Left lung (tissue), 10 donors: ENCODE data around the gene TLE3. TPM values are rescaled to one million over a fixed set of nuclear protein-coding genes. Genes with fewer than 3 reads are reported as not detected.
A peak's percentile ranks its signal among the peaks of the same experiment; 100 is the strongest.

ENCODE experiments used
- ATAC-seq: fragments of 200-7000 bp; cut with Tn5 transposase; one replicate; pipeline ENCODE4 v1.9.1; 2020; ENCODE audit warnings: moderate library complexity
- DNase-seq, 4 donors: peaks; one replicate each; pipeline ENCODE4 v3.0.0-alpha.2; 2013 to 2020
- H3K27ac ChIP-seq, 2 donors: fragments of 200-600 bp; sonication (generic) in 1 of 2; one replicate each; pipeline versions ENCODE4 v1.5.0 to v1.8.0; 2020 to 2021
- H3K27me3 ChIP-seq, 2 donors: fragments of 200-600 bp; sonication (generic) in 1 of 2; one replicate each; pipeline versions ENCODE4 v1.5.0 to v1.8.0; 2020 to 2021
- H3K36me3 ChIP-seq, 2 donors: fragments of 200-600 bp; sonication (generic) in 1 of 2; one replicate each; pipeline versions ENCODE4 v1.5.0 to v1.8.0; 2020 to 2021
- H3K4me1 ChIP-seq, 2 donors: fragments of 200-600 bp; one replicate each; pipeline ENCODE4 v1.8.0; 2021
- H3K4me3 ChIP-seq, 2 donors: fragments of 200-600 bp; sonication (generic) in 1 of 2; one replicate each; pipeline versions ENCODE4 v1.5.0 to v1.8.0; 2020 to 2021; ENCODE audit warnings: mild to moderate bottlenecking in 1 of 2
- H3K9me3 ChIP-seq, 2 donors: fragments of 200-600 bp; sonication (generic) in 1 of 2; one replicate each; pipeline versions ENCODE4 v1.5.0 to v1.8.0; 2020 to 2021
- intact Hi-C, 2 donors: fragments of 100-400 bp; cut with DNase I; formaldehyde crosslinking; loops; one replicate each; pipeline versions ENCODE4 v1.11.2 to v1.14.2; 2022
- polyA plus RNA-seq, 6 donors: library from polyadenylated mRNA; unstranded; fragments of 120-200 nt; gene quantifications; one replicate each; pipeline ENCODE4 v1.2.1, GENCODE V29; 2013; ENCODE audit not compliant: insufficient read length in 6 of 6
- total RNA-seq, 2 donors: library from RNA; stranded (reverse); fragmentation: NEBNext Ultra II Directional; extraction: Animal tissue kit (Norgen Biotek cat#: 25700); gene quantifications; one replicate each; pipeline ENCODE4 v1.2.1, GENCODE V29; 2021
- TF ChIP-seq, protein P1 (sequence below), 2 donors: fragments of 200-600 bp; sonication (generic) in 1 of 2; IDR thresholded peaks; one replicate each; pipeline versions ENCODE4 v1.5.0 to v1.8.0; 2021; ENCODE audit warnings: antibody characterized with exemption in 2 of 2
- donor health status: DM: no; HTN: yes; CAD: no.
- donor health status: DM: no; HTN: no; CAD: no.

TLE3 gene
- total and polyA plus RNA-seq, 8 donors, result 48.2 to 77.2 (median 62.0) TPM

DNA sequence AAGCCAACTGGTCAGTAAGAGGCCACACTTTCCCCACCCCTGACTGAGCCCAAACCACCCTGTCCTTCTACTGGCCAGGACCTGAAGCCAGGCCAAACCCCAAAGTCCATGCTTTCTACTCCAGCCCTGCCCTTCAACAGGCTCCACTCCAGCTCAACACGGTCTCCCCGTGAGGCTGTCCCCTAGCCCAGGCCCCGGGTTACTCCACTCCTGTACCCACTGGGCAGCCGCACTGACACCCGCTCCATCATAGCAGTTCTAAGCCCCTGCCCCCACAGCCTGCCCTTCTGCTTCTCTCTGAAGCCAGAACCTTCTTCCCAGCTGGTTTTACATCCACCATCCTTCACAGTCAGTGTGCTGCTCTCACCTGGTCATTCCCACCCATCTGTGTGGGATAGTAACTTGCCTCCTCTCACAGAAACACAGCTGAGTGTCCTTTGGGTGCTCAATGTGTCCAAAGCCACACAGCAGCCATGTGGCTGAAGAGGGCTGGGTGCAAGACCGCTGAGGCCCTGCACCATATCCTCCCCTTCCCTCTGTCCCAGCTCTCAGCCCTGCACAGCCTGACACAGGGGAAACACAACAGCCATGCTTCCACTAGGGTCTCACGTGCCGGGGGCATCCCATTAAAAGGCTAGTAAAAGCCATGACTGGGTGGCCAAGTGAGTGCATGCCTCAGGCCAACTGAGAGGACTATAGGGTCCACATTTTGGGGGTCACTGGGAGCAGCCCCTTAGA lies 38.1 kb downstream of the TLE3 start:
- no peak for DNase-seq
- no peaks in the 10 kb centered on the region for H3K9me3 ChIP-seq
- no peak for ATAC-seq
- peaks cover 0 to 3% of the 10 kb centered on the region in 2 donors for H3K4me1 ChIP-seq
- no peak overlapping the region for H3K4me3 ChIP-seq
- H3K27ac ChIP-seq, result no peak overlapping the region
- intact Hi-C loops, result no loop called here
- TF ChIP-seq, protein P1, sequence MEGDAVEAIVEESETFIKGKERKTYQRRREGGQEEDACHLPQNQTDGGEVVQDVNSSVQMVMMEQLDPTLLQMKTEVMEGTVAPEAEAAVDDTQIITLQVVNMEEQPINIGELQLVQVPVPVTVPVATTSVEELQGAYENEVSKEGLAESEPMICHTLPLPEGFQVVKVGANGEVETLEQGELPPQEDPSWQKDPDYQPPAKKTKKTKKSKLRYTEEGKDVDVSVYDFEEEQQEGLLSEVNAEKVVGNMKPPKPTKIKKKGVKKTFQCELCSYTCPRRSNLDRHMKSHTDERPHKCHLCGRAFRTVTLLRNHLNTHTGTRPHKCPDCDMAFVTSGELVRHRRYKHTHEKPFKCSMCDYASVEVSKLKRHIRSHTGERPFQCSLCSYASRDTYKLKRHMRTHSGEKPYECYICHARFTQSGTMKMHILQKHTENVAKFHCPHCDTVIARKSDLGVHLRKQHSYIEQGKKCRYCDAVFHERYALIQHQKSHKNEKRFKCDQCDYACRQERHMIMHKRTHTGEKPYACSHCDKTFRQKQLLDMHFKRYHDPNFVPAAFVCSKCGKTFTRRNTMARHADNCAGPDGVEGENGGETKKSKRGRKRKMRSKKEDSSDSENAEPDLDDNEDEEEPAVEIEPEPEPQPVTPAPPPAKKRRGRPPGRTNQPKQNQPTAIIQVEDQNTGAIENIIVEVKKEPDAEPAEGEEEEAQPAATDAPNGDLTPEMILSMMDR (IDR thresholded peaks at IDR 0.05), result no peak
- H3K27me3 ChIP-seq, result no peaks in the 10 kb centered on the region
- peaks cover 0 to 100% of the 10 kb centered on the region in 2 donors for H3K36me3 ChIP-seq

DNA sequence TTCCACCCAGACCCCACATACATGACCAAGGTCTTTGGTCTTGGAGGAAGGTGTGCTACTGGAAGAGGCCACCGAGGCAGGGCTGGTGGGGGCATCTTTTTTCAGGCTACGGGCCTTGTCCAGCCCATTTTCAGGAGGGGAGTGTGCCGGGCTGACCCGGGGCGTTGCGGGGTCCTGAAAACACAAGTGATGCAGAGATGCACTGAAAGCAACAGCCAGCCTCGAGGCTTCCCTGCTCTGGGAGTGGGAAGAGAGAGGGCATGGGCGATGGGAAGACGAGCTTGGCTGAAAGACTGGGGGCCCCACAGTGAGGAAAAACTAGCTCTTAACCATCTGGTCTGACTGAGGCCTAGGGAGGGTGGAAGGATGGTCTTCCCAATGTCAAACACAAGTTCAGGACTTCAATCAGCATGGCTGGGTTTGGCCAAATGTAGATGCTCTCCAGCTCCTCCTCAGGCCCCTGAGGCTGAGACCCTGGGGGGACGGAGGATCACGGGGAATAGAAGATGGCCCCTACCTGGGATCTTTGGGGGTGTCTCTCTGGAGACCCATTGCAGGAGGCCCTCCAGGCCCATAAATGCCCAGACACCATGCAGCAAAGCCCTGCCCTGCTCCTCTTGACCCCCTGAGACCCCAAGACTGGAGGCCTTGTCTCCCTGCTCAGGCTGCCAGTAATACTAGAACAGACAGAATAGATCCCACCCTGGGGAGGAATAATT lies 38.9 kb downstream of the TLE3 start:
- ATAC-seq, result no peak
- TF ChIP-seq, protein P1 (IDR thresholded peaks at IDR 0.05), result no peak
- no peak overlapping the region for H3K4me3 ChIP-seq
- H3K27me3 ChIP-seq, result no peaks in the 10 kb centered on the region
- no peaks in the 10 kb centered on the region for H3K4me1 ChIP-seq
- no peak overlapping the region for H3K27ac ChIP-seq
- H3K36me3 ChIP-seq, result peaks cover 0 to 100% of the 10 kb centered on the region in 2 donors
- H3K9me3 ChIP-seq, result no peaks in the 10 kb centered on the region
- intact Hi-C loops, result no loop called here
- no peak for DNase-seq

DNA sequence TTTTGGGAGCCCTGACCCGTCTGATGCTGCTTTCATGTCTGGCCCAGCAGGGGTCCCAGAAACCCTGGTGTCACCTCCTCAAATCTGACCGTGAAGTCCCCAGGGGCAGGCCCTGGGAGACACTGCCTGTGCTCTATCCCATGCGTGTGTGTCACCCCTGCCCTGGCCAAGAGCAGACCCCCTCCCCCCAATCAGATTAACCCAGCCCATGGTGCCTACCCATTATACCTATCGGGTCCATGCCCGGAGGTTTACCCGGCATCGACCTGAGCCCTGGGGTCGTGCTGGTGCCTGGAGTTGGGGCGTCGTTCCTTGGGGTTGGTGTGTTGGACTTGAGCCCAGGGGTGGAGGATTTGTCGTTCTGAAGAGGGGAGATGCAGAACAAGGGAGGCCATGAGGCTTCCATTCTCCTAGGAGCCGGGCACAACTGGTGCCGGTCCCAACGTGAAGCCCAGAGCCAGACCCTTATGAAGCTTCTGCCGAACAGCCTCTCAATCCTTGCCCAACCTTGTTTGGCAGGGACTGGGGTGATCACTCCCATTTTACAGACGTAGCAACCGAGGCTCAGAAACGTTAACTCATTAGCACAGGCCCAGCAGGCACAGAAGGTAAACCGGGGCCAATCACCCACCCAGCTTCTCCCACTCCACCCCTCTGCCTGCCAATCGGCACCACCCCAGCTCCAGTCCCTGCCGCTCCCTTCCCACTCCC lies 39.6 kb downstream of the TLE3 start:
- no peak for ATAC-seq
- Histone ChIP-seq H3K9me3 (no peaks in the 10 kb centered on the region), H3K4me3 (no peak overlapping the region), H3K27me3 (no peaks in the 10 kb centered on the region), H3K36me3 (peaks cover 0 to 100% of the 10 kb centered on the region in 2 donors), H3K4me1 (no peaks in the 10 kb centered on the region), H3K27ac (no peak overlapping the region)
- DNase-seq, result peak in 1 of 4 donors; percentile 25
- intact Hi-C loops, result no loop called here
- TF ChIP-seq, protein P1 (IDR thresholded peaks at IDR 0.05), result no peak

DNA sequence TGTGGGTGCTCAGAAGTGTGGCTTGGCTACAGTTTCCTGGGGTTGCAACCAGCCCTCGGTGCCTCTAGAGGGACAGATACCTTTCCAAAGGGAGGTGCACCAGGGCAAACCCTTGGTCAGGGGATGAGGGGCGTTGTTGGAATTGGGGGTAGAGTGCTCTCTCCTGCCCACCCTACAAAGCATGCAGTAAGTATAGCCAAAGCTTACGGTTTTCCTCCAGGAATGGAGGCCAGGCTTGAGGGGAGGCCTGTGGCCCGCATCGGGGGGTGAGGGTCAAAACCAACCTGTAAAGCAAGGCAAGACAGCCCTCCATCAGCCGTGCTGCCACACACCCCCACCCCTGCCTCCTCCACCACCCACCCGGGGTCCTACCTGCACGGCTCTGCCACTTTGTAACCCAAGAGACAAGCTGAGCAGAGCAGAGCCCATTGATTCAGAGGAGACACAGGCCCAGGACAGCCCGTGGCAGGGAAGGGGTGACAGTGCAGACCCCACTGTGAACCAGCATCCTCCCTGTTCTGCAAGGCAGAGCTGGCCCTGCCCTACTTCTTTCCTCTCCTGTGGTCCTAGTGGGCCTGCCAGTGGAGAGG lies 41.5 kb downstream of the TLE3 start:
- TF ChIP-seq, protein P1 (IDR thresholded peaks at IDR 0.05), result no peak
- intact Hi-C loops, result no loop called here
- Histone ChIP-seq H3K36me3 (peaks cover 0 to 100% of the 10 kb centered on the region in 2 donors), H3K27ac (no peak overlapping the region), H3K27me3 (no peaks in the 10 kb centered on the region), H3K9me3 (no peaks in the 10 kb centered on the region), H3K4me1 (no peaks in the 10 kb centered on the region), H3K4me3 (no peak overlapping the region)
- ATAC-seq, result no peak
- DNase-seq, result no peak
